Lower lobe of right lung (tissue), 2 donors: ENCODE measurements around the gene SUCO. TPM values are rescaled to one million over a fixed set of nuclear protein-coding genes. Genes with fewer than 3 reads are reported as not detected.

Experiments
- ATAC-seq, 2 donors: fragments of 200-7000 bp; cut with Tn5 transposase; one replicate each; pipeline ENCODE4 v1.9.1; 2020 to 2022; ENCODE audit warnings: mild to moderate bottlenecking in 2 of 2, moderate library complexity in 2 of 2
- DNase-seq: peaks from one replicate; pipeline ENCODE4 v3.0.0-alpha.2; 2020
- H3K27ac ChIP-seq: fragments of 200-600 bp; one replicate; pipeline ENCODE4 v1.8.0; 2022
- H3K27me3 ChIP-seq: fragments of 200-600 bp; one replicate; pipeline ENCODE4 v1.8.0; 2022; ENCODE audit warnings: low read depth
- H3K36me3 ChIP-seq: fragments of 200-600 bp; one replicate; pipeline ENCODE4 v1.8.0; 2022; ENCODE audit warnings: mild to moderate bottlenecking
- H3K4me1 ChIP-seq: fragments of 200-600 bp; one replicate; pipeline ENCODE4 v1.8.0; 2022
- H3K4me3 ChIP-seq: fragments of 200-600 bp; one replicate; pipeline ENCODE4 v1.8.0; 2022; ENCODE audit warnings: mild to moderate bottlenecking
- H3K9me3 ChIP-seq: fragments of 200-600 bp; one replicate; pipeline ENCODE4 v1.8.0; 2022
- intact Hi-C: fragments of 100-400 bp; cut with DNase I; formaldehyde crosslinking; loops from one replicate; pipeline ENCODE4 v1.11.0; 2022
- total RNA-seq: library from RNA; stranded (reverse); fragmentation: NEBNext Ultra II Directional; extraction: Animal tissue kit (Norgen Biotek cat#: 25700); gene quantifications from one replicate; pipeline ENCODE4 v1.2.1, GENCODE V29; 2021
- TF ChIP-seq, protein P1 (sequence below): fragments of 200-600 bp; IDR thresholded peaks from one replicate; pipeline ENCODE4 v1.8.0; 2022; ENCODE audit warnings: antibody characterized with exemption, mild to moderate bottlenecking
- donor health status: DM: no; HTN: yes; CAD: no; lungs with severe emphysema.

Gene SUCO
- total RNA-seq, 1 donor from 2014 or later, result 32.5 TPM

DNA sequence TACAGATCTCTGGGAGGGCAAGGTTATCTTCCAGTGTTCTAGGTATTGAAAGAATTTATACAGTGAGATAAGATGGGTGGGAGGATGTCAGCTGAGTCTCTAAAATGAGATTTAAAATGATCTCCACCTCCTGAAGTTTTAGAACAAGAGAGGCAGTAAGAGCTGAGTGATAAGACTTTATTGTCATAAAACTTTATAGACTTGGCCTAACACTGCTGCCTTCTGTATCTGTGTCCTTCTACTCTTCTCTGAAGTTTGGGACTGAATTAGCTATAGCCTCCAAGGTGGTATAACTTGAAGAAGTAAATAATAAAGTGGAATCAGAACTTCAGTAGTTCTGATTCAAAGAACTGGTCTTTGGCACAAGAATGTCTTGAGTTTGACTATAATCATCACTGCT lies 48.3 kb downstream of the SUCO start:
- Histone ChIP-seq H3K27me3 (no peaks in the 10 kb centered on the region), H3K4me1 (peaks cover 6% of the 10 kb centered on the region), H3K9me3 (no peaks in the 10 kb centered on the region), H3K36me3 (peaks cover 33% of the 10 kb centered on the region), H3K27ac (no peak overlapping the region), H3K4me3 (no peak overlapping the region)
- intact Hi-C loops, result no loop called here
- DNase-seq, result no peak
- TF ChIP-seq, protein P1, sequence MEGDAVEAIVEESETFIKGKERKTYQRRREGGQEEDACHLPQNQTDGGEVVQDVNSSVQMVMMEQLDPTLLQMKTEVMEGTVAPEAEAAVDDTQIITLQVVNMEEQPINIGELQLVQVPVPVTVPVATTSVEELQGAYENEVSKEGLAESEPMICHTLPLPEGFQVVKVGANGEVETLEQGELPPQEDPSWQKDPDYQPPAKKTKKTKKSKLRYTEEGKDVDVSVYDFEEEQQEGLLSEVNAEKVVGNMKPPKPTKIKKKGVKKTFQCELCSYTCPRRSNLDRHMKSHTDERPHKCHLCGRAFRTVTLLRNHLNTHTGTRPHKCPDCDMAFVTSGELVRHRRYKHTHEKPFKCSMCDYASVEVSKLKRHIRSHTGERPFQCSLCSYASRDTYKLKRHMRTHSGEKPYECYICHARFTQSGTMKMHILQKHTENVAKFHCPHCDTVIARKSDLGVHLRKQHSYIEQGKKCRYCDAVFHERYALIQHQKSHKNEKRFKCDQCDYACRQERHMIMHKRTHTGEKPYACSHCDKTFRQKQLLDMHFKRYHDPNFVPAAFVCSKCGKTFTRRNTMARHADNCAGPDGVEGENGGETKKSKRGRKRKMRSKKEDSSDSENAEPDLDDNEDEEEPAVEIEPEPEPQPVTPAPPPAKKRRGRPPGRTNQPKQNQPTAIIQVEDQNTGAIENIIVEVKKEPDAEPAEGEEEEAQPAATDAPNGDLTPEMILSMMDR, result no peak
- no peak for ATAC-seq

DNA sequence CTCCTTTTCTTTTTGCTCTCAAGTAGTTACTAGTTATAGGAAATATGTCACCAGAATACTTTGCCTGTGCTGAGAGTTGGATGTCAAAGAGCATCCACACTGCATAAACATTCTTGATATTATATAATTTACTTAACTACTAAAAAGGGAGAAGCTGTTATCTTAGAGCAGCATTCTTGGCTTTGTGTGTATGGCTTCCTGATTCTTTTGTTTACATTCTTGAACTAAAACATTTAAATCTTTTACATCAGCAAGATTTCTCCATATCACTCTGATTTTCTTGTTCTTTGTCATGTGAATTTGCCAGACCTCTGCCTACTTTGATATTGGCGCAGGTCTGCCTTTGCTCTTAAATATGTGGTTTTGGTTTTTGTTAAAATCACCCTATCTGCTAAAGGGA lies 48.8 kb downstream of the SUCO start:
- DNase-seq (no peak), ATAC-seq (no peak)
- intact Hi-C loops, result no loop called here
- H3K36me3 ChIP-seq, result peaks cover 33% of the 10 kb centered on the region
- no peak overlapping the region for H3K27ac ChIP-seq
- peaks cover 6% of the 10 kb centered on the region for H3K4me1 ChIP-seq
- no peaks in the 10 kb centered on the region for H3K27me3 ChIP-seq
- H3K4me3 ChIP-seq, result no peak overlapping the region
- H3K9me3 ChIP-seq, result no peaks in the 10 kb centered on the region
- TF ChIP-seq, protein P1, result no peak

DNA sequence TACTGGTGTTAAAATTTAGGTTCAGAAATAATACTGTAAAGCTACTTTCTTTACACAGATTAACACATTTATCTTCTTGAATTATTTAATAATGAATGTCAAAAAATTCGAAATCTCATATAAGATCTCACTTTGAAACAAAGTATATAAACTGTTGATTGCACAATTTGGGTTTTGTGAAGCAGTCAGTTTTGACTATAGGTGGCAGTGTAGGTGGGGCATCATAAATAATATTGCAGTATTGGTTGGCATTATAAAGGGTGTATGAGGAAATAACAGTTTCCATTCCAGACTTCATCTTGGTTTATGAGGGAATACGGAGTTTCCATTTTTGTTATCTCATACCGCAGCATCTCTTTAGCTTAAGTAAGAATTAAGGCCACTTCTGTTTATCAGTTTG lies 49.9 kb downstream of the SUCO start:
- TF ChIP-seq, protein P1, result no peak
- H3K27me3 ChIP-seq, result no peaks in the 10 kb centered on the region
- no peak for DNase-seq
- intact Hi-C loops, result no loop called here
- peaks cover 6% of the 10 kb centered on the region for H3K4me1 ChIP-seq
- no peaks in the 10 kb centered on the region for H3K9me3 ChIP-seq
- no peak overlapping the region for H3K27ac ChIP-seq
- H3K36me3 ChIP-seq, result peaks cover 33% of the 10 kb centered on the region
- no peak for ATAC-seq
- H3K4me3 ChIP-seq, result no peak overlapping the region

DNA sequence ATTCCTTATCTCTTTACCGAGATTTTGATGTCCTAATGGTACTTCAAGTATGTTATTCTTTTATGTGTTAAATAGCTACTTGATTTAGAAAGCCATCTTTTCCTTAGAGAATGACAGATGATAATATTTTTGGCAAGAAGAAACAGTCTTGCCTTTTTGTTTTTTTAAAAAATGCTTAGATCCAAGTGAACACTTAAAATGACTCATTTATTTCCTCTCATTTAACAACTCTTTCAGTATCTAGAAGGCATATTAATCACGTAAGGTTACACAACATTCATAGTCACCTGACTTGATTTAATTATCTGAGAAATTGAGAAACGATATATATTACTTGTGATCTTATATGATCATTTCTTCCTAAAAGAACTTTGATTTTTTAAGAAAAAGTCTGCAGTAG lies 52.4 kb downstream of the SUCO start:
- Histone ChIP-seq H3K4me3 (no peak overlapping the region), H3K36me3 (peaks cover 36% of the 10 kb centered on the region), H3K27me3 (no peaks in the 10 kb centered on the region), H3K27ac (no peak overlapping the region), H3K9me3 (no peaks in the 10 kb centered on the region), H3K4me1 (peaks cover 6% of the 10 kb centered on the region)
- intact Hi-C loops, result no loop called here
- TF ChIP-seq, protein P1, result no peak
- DNase-seq (no peak), ATAC-seq (no peak)

DNA sequence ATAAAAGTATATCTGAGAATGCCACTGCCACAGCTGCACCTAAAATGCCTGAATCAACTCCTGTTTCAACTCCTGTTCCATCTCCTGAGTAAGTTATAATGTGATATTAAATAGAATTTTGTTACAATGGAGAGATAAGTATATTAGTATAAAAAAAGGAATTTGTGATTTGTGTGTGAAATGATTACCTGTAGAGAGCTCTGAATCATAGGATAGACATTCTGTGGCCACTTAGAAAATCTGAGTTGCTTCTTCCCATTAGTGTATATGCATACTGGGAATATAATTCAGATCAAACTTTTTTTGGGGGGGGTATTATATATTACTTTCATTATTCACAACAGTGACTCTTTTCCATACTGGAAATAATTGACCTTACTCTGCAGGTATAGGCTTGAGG lies 52.9 kb downstream of the SUCO start:
- Histone ChIP-seq H3K4me3 (no peak overlapping the region), H3K36me3 (peaks cover 36% of the 10 kb centered on the region), H3K27me3 (no peaks in the 10 kb centered on the region), H3K4me1 (peaks cover 6% of the 10 kb centered on the region), H3K27ac (no peak overlapping the region), H3K9me3 (no peaks in the 10 kb centered on the region)
- intact Hi-C loops, result no loop called here
- TF ChIP-seq, protein P1, result no peak
- no peak for DNase-seq
- no peak for ATAC-seq
